A549 (cell line): ENCODE results near the gene PRICKLE4.

Experiments used
- BHLHE40 ChIP-seq: IDR thresholded peaks from 2 replicates; pipeline ENCODE4 v1.6.1; 2012; ENCODE audit warnings: low read depth, low read length, inconsistent platforms
- CEBPB ChIP-seq, 2 experiments: fragments of >200 bp in 1 of 2; sonication (Bioruptor Twin) in 1 of 2; formaldehyde crosslinking in 1 of 2; IDR thresholded peaks; 2 replicates each; pipeline ENCODE4 v1.6.1; 2012 to 2016
- CTCF ChIP-seq: fragments of >200 bp; sonication (Bioruptor Twin); formaldehyde crosslinking; IDR thresholded peaks from 3 replicates; pipeline ENCODE4 v1.5.1; 2016
- EP300 ChIP-seq, 2 experiments: fragments of >200 bp; sonication (Bioruptor Twin); formaldehyde crosslinking; IDR thresholded peaks; 2 replicates in 1 of 2; 3 replicates in 1 of 2; pipeline ENCODE4 v1.6.1; 2016 to 2017
- HDAC2 ChIP-seq: fragments of 200-600 bp; sonication (generic); IDR thresholded peaks from 2 replicates; pipeline ENCODE4 v1.6.1; 2016
- HMGXB4 ChIP-seq: fragments of 250-450 bp; sonication (Bioruptor Pico); IDR thresholded peaks from 2 replicates; pipeline ENCODE4 v1.5.0; 2021; ENCODE audit warnings: mild to moderate bottlenecking, moderate library complexity, borderline replicate concordance
- MYC ChIP-seq: IDR thresholded peaks from 2 replicates; pipeline ENCODE4 v1.6.1; 2012; ENCODE audit warnings: mild to moderate bottlenecking, inconsistent platforms, low read length, improper control_type of control experiment, borderline replicate concordance
- NR3C1 ChIP-seq: fragments of >200 bp; sonication (Bioruptor Twin); formaldehyde crosslinking; IDR thresholded peaks from 3 replicates; pipeline ENCODE4 v1.6.1; 2017
- POLR2A ChIP-seq: IDR thresholded peaks from 2 replicates; pipeline ENCODE4 v1.6.1; 2012; ENCODE audit warnings: mild to moderate bottlenecking, low read length
- RAD21 ChIP-seq, 2 experiments: fragments of >200 bp in 1 of 2; sonication (Bioruptor Twin) in 1 of 2; formaldehyde crosslinking in 1 of 2; IDR thresholded peaks in 1 of 2; conservative IDR thresholded peaks in 1 of 2; 2 replicates in 1 of 2; 3 replicates in 1 of 2; pipeline ENCODE4 v1.6.1; 2012 to 2018; ENCODE audit warnings: inconsistent platforms in 1 of 2
- REST ChIP-seq: fragments of 200-600 bp; sonication (generic); IDR thresholded peaks from 2 replicates; pipeline ENCODE4 v1.6.1; 2016; ENCODE audit warnings: antibody characterized with exemption, mild to moderate bottlenecking, moderate library complexity
- SREBF2 ChIP-seq: fragments of 450-650 bp; IDR thresholded peaks from 2 replicates; pipeline ENCODE4 v1.6.1; 2014; ENCODE audit warnings: mild to moderate bottlenecking, moderate library complexity
- TP53 ChIP-seq: fragments of 250-450 bp; sonication (Bioruptor Pico); IDR thresholded peaks from 2 replicates; pipeline ENCODE4 v1.5.0; 2021; ENCODE audit warnings: mild to moderate bottlenecking, moderate library complexity
- ZFP36 ChIP-seq: fragments of 450-650 bp; IDR thresholded peaks from 2 replicates; pipeline ENCODE4 v1.6.1; 2014; ENCODE audit warnings: borderline replicate concordance; ENCODE audit not compliant: partially characterized antibody

GRCh38 chr6:41796474-41796873, 15.9 kb downstream of the PRICKLE4 start:
- TF ChIP-seq ZFP36 (no peak), SREBF2 (no peak), BHLHE40 (no peak), NR3C1 (no peak), CTCF (no peak), MYC (no peak), EP300 (IDR thresholded peaks at IDR 0.05) (no peak), HMGXB4 (CRISPR knock-in tag) (no peak), TP53 (no peak), POLR2A (no peak), CEBPB (IDR thresholded peaks at IDR 0.05) (no peak), HDAC2 (no peak), RAD21 (conservative IDR thresholded peaks at IDR 0.05 in 1 of 2, IDR thresholded peaks at IDR 0.05 in 1 of 2) (no peak), REST (no peak)
